Activated CD4-positive, alpha-beta memory T cell treated with anti-CD3 and anti-CD28 coated beads, Interleukin-2, amount 10 ng/mL, durations not matched to agents 7 days and 5 days (primary cell): ENCODE measurements around the gene CETN1. TPM values are rescaled to one million over a fixed set of nuclear protein-coding genes. Genes with fewer than 3 reads are reported as not detected.

ENCODE experiments used
- CTCF ChIA-PET: fragments of 350-600 bp; sonication (Branson Sonifier 250); formaldehyde crosslinking; loops from one replicate; lab custom pipeline; 2021; ENCODE audit warnings: antibody characterized with exemption, inconsistent platforms; lab: Charles Lee
- POLR2A ChIA-PET: fragments of 350-600 bp; sonication (Branson Sonifier 250); formaldehyde crosslinking; loops from one replicate; lab custom pipeline; 2021; ENCODE audit warnings: antibody characterized with exemption; lab: Charles Lee
- DNase-seq: peaks from one replicate; pipeline ENCODE4 v3.0.0-alpha.2; 2020
- H3K27ac Mint-ChIP-seq: one replicate; pipeline ENCODE4 v1.8.0; 2021; ENCODE audit warnings: mild to moderate bottlenecking, mixed read lengths
- H3K27me3 Mint-ChIP-seq: one replicate; pipeline ENCODE4 v1.8.0; 2021; ENCODE audit warnings: mixed read lengths
- H3K36me3 Mint-ChIP-seq: one replicate; pipeline ENCODE4 v1.8.0; 2021; ENCODE audit warnings: low read depth, mixed read lengths
- H3K4me1 Mint-ChIP-seq: one replicate; pipeline ENCODE4 v1.8.0; 2021; ENCODE audit warnings: mixed read lengths
- H3K4me3 Mint-ChIP-seq: one replicate; pipeline ENCODE4 v1.8.0; 2021; ENCODE audit warnings: mild to moderate bottlenecking, mixed read lengths
- H3K9me3 Mint-ChIP-seq: one replicate; pipeline ENCODE4 v1.8.0; 2021; ENCODE audit warnings: mixed read lengths
- total RNA-seq, 2 experiments: library from RNA; stranded (reverse); gene quantifications; one replicate each; pipeline ENCODE4 v1.2.3, GENCODE V29; 2021

The CETN1 gene
- total RNA-seq, 2 experiments from 2014 or later: not detected

- no peak for DNase-seq
- no peak overlapping the region for H3K4me3 Mint-ChIP-seq
- no peak overlapping the region for H3K27ac Mint-ChIP-seq
- peaks cover 30% of the 10 kb centered on the region for H3K27me3 Mint-ChIP-seq
- H3K4me1 Mint-ChIP-seq: no peaks in the 10 kb centered on the region
- POLR2A ChIA-PET: no interaction called here
- CTCF ChIA-PET: interaction anchor here (0.7 to 4.0 kb wide), 5 partner anchors 9 to 296 kb away, joined by 3 to 20 read pairs (median 5); no protein-coding TSS in a partner anchor
- no peaks in the 10 kb centered on the region for H3K36me3 Mint-ChIP-seq
- H3K9me3 Mint-ChIP-seq: no peaks in the 10 kb centered on the region
Measured at GRCh38 chr18:617970-618504, 37.9 kb downstream of the CETN1 start.

- Mint-ChIP-seq H3K36me3 (no peaks in the 10 kb centered on the region), H3K27me3 (peaks cover 30% of the 10 kb centered on the region), H3K4me3 (no peak overlapping the region), H3K9me3 (no peaks in the 10 kb centered on the region), H3K27ac (no peak overlapping the region), H3K4me1 (no peaks in the 10 kb centered on the region)
- ChIA-PET CTCF (interaction anchor here (0.7 to 4.0 kb wide), 4 partner anchors 9 to 221 kb away, joined by 3 to 20 read pairs (median 5); no protein-coding TSS in a partner anchor), POLR2A (no interaction called here)
- DNase-seq: no peak
Measured at GRCh38 chr18:618618-619017, 38.4 kb downstream of the CETN1 start.

- H3K27ac Mint-ChIP-seq: no peak overlapping the region
- peaks cover 36% of the 10 kb centered on the region for H3K27me3 Mint-ChIP-seq
- H3K4me3 Mint-ChIP-seq: no peak overlapping the region
- ChIA-PET POLR2A (no interaction called here), CTCF (interaction anchor here (0.9 to 4.0 kb wide), 4 partner anchors 15 to 218 kb away, joined by 3 to 20 read pairs (median 6); no protein-coding TSS in a partner anchor)
- no peak for DNase-seq
- no peaks in the 10 kb centered on the region for H3K9me3 Mint-ChIP-seq
- H3K4me1 Mint-ChIP-seq: no peaks in the 10 kb centered on the region
- no peaks in the 10 kb centered on the region for H3K36me3 Mint-ChIP-seq
Measured at GRCh38 chr18:621291-622043, 41.3 kb downstream of the CETN1 start.

GRCh38 chr18:622289-622688 is 42.1 kb downstream of the CETN1 start:
- Mint-ChIP-seq H3K27ac (no peak overlapping the region), H3K4me3 (no peak overlapping the region), H3K36me3 (no peaks in the 10 kb centered on the region), H3K9me3 (no peaks in the 10 kb centered on the region), H3K4me1 (no peaks in the 10 kb centered on the region), H3K27me3 (peaks cover 39% of the 10 kb centered on the region)
- no peak for DNase-seq
- CTCF ChIA-PET: interaction anchor here (1.6 to 6.8 kb wide), 4 partner anchors 10 to 218 kb away, joined by 3 to 83 read pairs (median 44); no protein-coding TSS in a partner anchor
- POLR2A ChIA-PET: no interaction called here

GRCh38 chr18:623761-624620 is 43.8 kb downstream of the CETN1 start:
- H3K9me3 Mint-ChIP-seq: no peaks in the 10 kb centered on the region
- H3K36me3 Mint-ChIP-seq: no peaks in the 10 kb centered on the region
- H3K4me1 Mint-ChIP-seq: no peaks in the 10 kb centered on the region
- no peak overlapping the region for H3K27ac Mint-ChIP-seq
- DNase-seq: peak; percentile 69
- no peak overlapping the region for H3K4me3 Mint-ChIP-seq
- CTCF ChIA-PET: interaction anchor here (0.6 to 6.8 kb wide), 24 partner anchors 8 to 216 kb away, joined by 3 to 83 read pairs (median 7); partner anchors contain the start of genes ENOSF1 and TYMS
- POLR2A ChIA-PET: interaction anchor here (0.8 to 1.2 kb wide), 4 partner anchors 34 to 215 kb away, joined by 3 to 4 read pairs (median 3); no protein-coding TSS in a partner anchor
- peaks cover 37% of the 10 kb centered on the region for H3K27me3 Mint-ChIP-seq

GRCh38 chr18:627231-627630 is 47.1 kb downstream of the CETN1 start:
- CTCF ChIA-PET: interaction anchor here (2.7 to 6.8 kb wide), 3 partner anchors 16 to 213 kb away, joined by 6 to 83 read pairs (median 78); no protein-coding TSS in a partner anchor
- POLR2A ChIA-PET: interaction anchor here (1.1 kb wide), 1 partner anchor 30 kb away, joined by 3 read pairs; the partner anchor contains the start of gene TYMS
- no peaks in the 10 kb centered on the region for H3K36me3 Mint-ChIP-seq
- peaks cover 32% of the 10 kb centered on the region for H3K27me3 Mint-ChIP-seq
- H3K4me1 Mint-ChIP-seq: no peaks in the 10 kb centered on the region
- no peak for DNase-seq
- H3K4me3 Mint-ChIP-seq: no peak overlapping the region
- no peaks in the 10 kb centered on the region for H3K9me3 Mint-ChIP-seq
- H3K27ac Mint-ChIP-seq: no peak overlapping the region

- no peaks in the 10 kb centered on the region for H3K36me3 Mint-ChIP-seq
- H3K27me3 Mint-ChIP-seq: peaks cover 35% of the 10 kb centered on the region
- ChIA-PET POLR2A (no interaction called here), CTCF (interaction anchor here (1.3 to 2.7 kb wide), 2 partner anchors 10 to 14 kb away, joined by 3 to 6 read pairs; no protein-coding TSS in a partner anchor)
- no peak for DNase-seq
- H3K27ac Mint-ChIP-seq: no peak overlapping the region
- no peaks in the 10 kb centered on the region for H3K9me3 Mint-ChIP-seq
- no peak overlapping the region for H3K4me3 Mint-ChIP-seq
- H3K4me1 Mint-ChIP-seq: no peaks in the 10 kb centered on the region
Measured at GRCh38 chr18:629269-630150, 49.3 kb downstream of the CETN1 start.

- POLR2A ChIA-PET: interaction anchor here (1.1 to 1.4 kb wide), 2 partner anchors 23 to 26 kb away, joined by 3 read pairs; partner anchors contain the start of gene TYMS
- Mint-ChIP-seq H3K9me3 (no peaks in the 10 kb centered on the region), H3K4me1 (no peaks in the 10 kb centered on the region), H3K27ac (no peak overlapping the region), H3K36me3 (no peaks in the 10 kb centered on the region), H3K27me3 (peaks cover 28% of the 10 kb centered on the region), H3K4me3 (no peak overlapping the region)
- DNase-seq: no peak
- CTCF ChIA-PET: interaction anchor here (0.8 to 2.4 kb wide), 4 partner anchors 8 to 200 kb away, joined by 3 to 10 read pairs (median 5); no protein-coding TSS in a partner anchor
Measured at GRCh38 chr18:631560-631959, 51.4 kb downstream of the CETN1 start.

Other genes starting within 250 kb of the CETN1 start
- not detected for gene COLEC12, start 79.7 kb upstream of the CETN1 start, total RNA-seq
- not detected for gene CLUL1, start 16.6 kb downstream of the CETN1 start, total RNA-seq
- 100 to 1,000 TPM; 279 to 288 TPM for gene TYMS, start 77.3 kb downstream of the CETN1 start, total RNA-seq
- 10 to 100 TPM; 65.3 to 67.1 TPM for gene ENOSF1, start 132.2 kb downstream of the CETN1 start, total RNA-seq
- 10 to 100 TPM; 11.2 to 12.0 TPM for gene YES1, start 231.9 kb downstream of the CETN1 start, total RNA-seq